WTC11 (cell line): ENCODE measurements around the gene ROCK1. TPM values are rescaled to one million over a fixed set of nuclear protein-coding genes. Genes with fewer than 3 reads are reported as not detected.
"Not testable (repeated sequence)": the region's sequence is repeated elsewhere in the genome, so short reads cannot be mapped to it uniquely, and the experiment has no call there.

ENCODE experiments used
- ATAC-seq: fragments of 200-7000 bp; cut with Tn5 transposase; 2 replicates; pipeline ENCODE4 v1.10.0; 2021; ENCODE audit warnings: mild to moderate bottlenecking, moderate library complexity
- CTCF ChIA-PET: fragments of 300-600 bp; sonication (Branson Sonifier 250); formaldehyde crosslinking; loops from one replicate; lab custom pipeline; 2021; ENCODE audit warnings: antibody characterized with exemption; lab: Charles Lee
- POLR2A ChIA-PET: fragments of 350-600 bp; sonication (Branson Sonifier 250); formaldehyde crosslinking; loops from one replicate; lab custom pipeline; 2021; ENCODE audit warnings: antibody characterized with exemption; lab: Charles Lee
- DNase-seq: peaks from one replicate; pipeline ENCODE4 v3.0.0; 2021; ENCODE audit warnings: low spot score
- H3K27ac Mint-ChIP-seq: 2 replicates; pipeline ENCODE4 v1.8.0; 2021; ENCODE audit warnings: mixed read lengths
- H3K27me3 Mint-ChIP-seq: 2 replicates; pipeline ENCODE4 v1.8.0; 2021; ENCODE audit warnings: low read depth, mild to moderate bottlenecking, moderate library complexity, mixed read lengths
- H3K36me3 Mint-ChIP-seq: 2 replicates; pipeline ENCODE4 v1.8.0; 2021; ENCODE audit warnings: mixed read lengths
- H3K4me1 Mint-ChIP-seq: 2 replicates; pipeline ENCODE4 v1.8.0; 2022; ENCODE audit warnings: mixed read lengths
- H3K4me3 Mint-ChIP-seq: 2 replicates; pipeline ENCODE4 v1.8.0; 2021; ENCODE audit warnings: mild to moderate bottlenecking, moderate library complexity, mixed read lengths
- H3K9me3 Mint-ChIP-seq: 2 replicates; pipeline ENCODE4 v1.8.0; 2021; ENCODE audit warnings: mixed read lengths
- AR ChIP-seq: fragments of 250-450 bp; sonication (Bioruptor Pico); IDR thresholded peaks from 2 replicates; pipeline ENCODE4 v1.9.0; 2021; ENCODE audit warnings: mild to moderate bottlenecking
- EMX1 ChIP-seq: fragments of 250-450 bp; sonication (Bioruptor Pico); IDR thresholded peaks from 2 replicates; pipeline ENCODE4 v1.8.0; 2021; ENCODE audit warnings: mild to moderate bottlenecking
- ETV6 ChIP-seq: sonication (generic); formaldehyde crosslinking; IDR thresholded peaks from 2 replicates; pipeline ENCODE4 v1.8.1; 2022; ENCODE audit warnings: mild to moderate bottlenecking, missing genetic modification reagents
- FOXJ3 ChIP-seq: sonication (generic); formaldehyde crosslinking; IDR thresholded peaks from 2 replicates; pipeline ENCODE4 v1.9.0; 2021; ENCODE audit warnings: missing genetic modification reagents, mild to moderate bottlenecking, borderline replicate concordance
- FOXK1 ChIP-seq: sonication (generic); formaldehyde crosslinking; IDR thresholded peaks from 2 replicates; pipeline ENCODE4 v1.8.0; 2022; ENCODE audit warnings: mild to moderate bottlenecking, moderate library complexity, missing genetic modification reagents
- FOXP4 ChIP-seq: sonication (generic); formaldehyde crosslinking; IDR thresholded peaks from 2 replicates; pipeline ENCODE4 v1.8.0; 2022; ENCODE audit warnings: mild to moderate bottlenecking, missing genetic modification reagents
- GABPB1 ChIP-seq: sonication (generic); formaldehyde crosslinking; IDR thresholded peaks from 2 replicates; pipeline ENCODE4 v1.8.1; 2023; ENCODE audit warnings: mild to moderate bottlenecking, missing genetic modification reagents
- GRHL2 ChIP-seq: fragments of 250-450 bp; sonication (Bioruptor Pico); IDR thresholded peaks from 2 replicates; pipeline ENCODE4 v1.8.0; 2022; ENCODE audit warnings: mild to moderate bottlenecking, moderate library complexity; ENCODE audit not compliant: insufficient replicate concordance, severe bottlenecking
- IRF2 ChIP-seq: sonication (generic); formaldehyde crosslinking; IDR thresholded peaks from 2 replicates; pipeline ENCODE4 v1.8.0; 2022; ENCODE audit warnings: low read depth, missing genetic modification reagents, borderline replicate concordance
- JAZF1 ChIP-seq: fragments of 250-450 bp; sonication (Bioruptor Pico); IDR thresholded peaks from 2 replicates; pipeline ENCODE4 v1.9.0; 2021; ENCODE audit warnings: moderate library complexity, mild to moderate bottlenecking, inconsistent platforms
- JUN ChIP-seq: sonication (generic); formaldehyde crosslinking; IDR thresholded peaks from 2 replicates; pipeline ENCODE4 v1.8.0; 2023; ENCODE audit warnings: mild to moderate bottlenecking, missing genetic modification reagents
- MLX ChIP-seq: sonication (generic); formaldehyde crosslinking; IDR thresholded peaks from 2 replicates; pipeline ENCODE4 v1.8.1; 2023; ENCODE audit warnings: mild to moderate bottlenecking, missing genetic modification reagents, moderate library complexity
- NFE2L1 ChIP-seq: sonication (generic); formaldehyde crosslinking; IDR thresholded peaks from 2 replicates; pipeline ENCODE4 v1.8.1; 2023; ENCODE audit warnings: missing genetic modification reagents
- PRRX2 ChIP-seq: fragments of 250-450 bp; sonication (Bioruptor Pico); IDR thresholded peaks from 2 replicates; pipeline ENCODE4 v1.8.0; 2021; ENCODE audit warnings: mild to moderate bottlenecking
- TEAD1 ChIP-seq: sonication (generic); formaldehyde crosslinking; IDR thresholded peaks from 2 replicates; pipeline ENCODE4 v1.8.0; 2022; ENCODE audit warnings: mild to moderate bottlenecking, missing genetic modification reagents
- ZBTB21 ChIP-seq: sonication (generic); formaldehyde crosslinking; IDR thresholded peaks from 2 replicates; pipeline ENCODE4 v1.8.1; 2023; ENCODE audit warnings: mild to moderate bottlenecking, missing genetic modification reagents, borderline replicate concordance
- ZBTB43 ChIP-seq: sonication (generic); formaldehyde crosslinking; IDR thresholded peaks from 2 replicates; pipeline ENCODE4 v1.8.1; 2023; ENCODE audit warnings: mild to moderate bottlenecking, missing genetic modification reagents
- ZNF121 ChIP-seq: sonication (generic); formaldehyde crosslinking; IDR thresholded peaks from 2 replicates; pipeline ENCODE4 v1.8.0; 2023; ENCODE audit warnings: missing genetic modification reagents
- ZNF263 ChIP-seq: sonication (generic); formaldehyde crosslinking; IDR thresholded peaks from 2 replicates; pipeline ENCODE4 v1.8.1; 2022; ENCODE audit warnings: low read depth, mild to moderate bottlenecking, moderate library complexity, missing genetic modification reagents
- ZNF317 ChIP-seq: sonication (generic); formaldehyde crosslinking; IDR thresholded peaks from 2 replicates; pipeline ENCODE4 v1.8.1; 2023; ENCODE audit warnings: low read depth, mild to moderate bottlenecking, moderate library complexity, missing genetic modification reagents, borderline replicate concordance
- ZNF425 ChIP-seq: fragments of 250-450 bp; sonication (Bioruptor Pico); conservative IDR thresholded peaks from 2 replicates; pipeline ENCODE4 v1.9.0; 2021; ENCODE audit warnings: mild to moderate bottlenecking
- ZNF671 ChIP-seq: fragments of 250-450 bp; sonication (Bioruptor Pico); IDR thresholded peaks from 2 replicates; pipeline ENCODE4 v1.8.0; 2021; ENCODE audit warnings: mild to moderate bottlenecking
- total RNA-seq: library from RNA; stranded (reverse); gene quantifications from 3 replicates; pipeline ENCODE4 v1.2.3, GENCODE V29; 2021

Gene ROCK1
- total RNA-seq, 1 experiment from 2014 or later = 42.2 TPM

GRCh38 chr18:21031845-21032244 lies 79.8 kb downstream of the ROCK1 start:
- Mint-ChIP-seq H3K27me3 (no peaks in the 10 kb centered on the region), H3K4me1 (no peaks in the 10 kb centered on the region), H3K27ac (no peak overlapping the region), H3K36me3 (peaks cover 21% of the 10 kb centered on the region), H3K4me3 (no peak overlapping the region), H3K9me3 (peaks cover 13% of the 10 kb centered on the region)
- CTCF ChIA-PET = no interaction called here
- no peak for ATAC-seq
- DNase-seq = no peak
- POLR2A ChIA-PET = no interaction called here
- TF ChIP-seq ZNF121 (CRISPR knock-in tag) (no peak), ZBTB21 (CRISPR knock-in tag) (no peak), ZNF317 (CRISPR knock-in tag) (no peak), JAZF1 (CRISPR knock-in tag) (no peak), FOXJ3 (CRISPR knock-in tag) (no peak), JUN (CRISPR knock-in tag) (no peak), ZBTB43 (CRISPR knock-in tag) (no peak), EMX1 (CRISPR knock-in tag) (no peak), GABPB1 (no peak), AR (CRISPR knock-in tag) (no peak), MLX (CRISPR knock-in tag) (no peak), ZNF425 (CRISPR knock-in tag) (no peak)

- H3K4me1 Mint-ChIP-seq, H3K27ac Mint-ChIP-seq, H3K27me3 Mint-ChIP-seq, POLR2A ChIA-PET, ATAC-seq, CTCF ChIA-PET, H3K4me3 Mint-ChIP-seq, DNase-seq: not testable (repeated sequence)
- Mint-ChIP-seq H3K36me3 (peaks cover 39% of the 10 kb centered on the region), H3K9me3 (peaks cover 10% of the 10 kb centered on the region)
Measured at GRCh38 chr18:21018257-21018656, 93.4 kb downstream of the ROCK1 start.

GRCh38 chr18:21012308-21012707 lies 99.3 kb downstream of the ROCK1 start:
- no peak for DNase-seq
- TF ChIP-seq ZNF317 (CRISPR knock-in tag) (peak; percentile 89), GABPB1 (no peak)
- no peak overlapping the region for H3K27ac Mint-ChIP-seq
- H3K9me3 Mint-ChIP-seq = peaks cover 20% of the 10 kb centered on the region
- ATAC-seq = no peak
- H3K4me3 Mint-ChIP-seq = no peak overlapping the region
- H3K36me3 Mint-ChIP-seq = peaks cover 45% of the 10 kb centered on the region
- no peaks in the 10 kb centered on the region for H3K27me3 Mint-ChIP-seq
- ChIA-PET POLR2A (no interaction called here), CTCF (no interaction called here)
- no peaks in the 10 kb centered on the region for H3K4me1 Mint-ChIP-seq

- DNase-seq = no peak
- Mint-ChIP-seq H3K36me3 (peaks cover 23% of the 10 kb centered on the region), H3K27ac (no peak overlapping the region), H3K4me3 (no peak overlapping the region), H3K27me3 (no peaks in the 10 kb centered on the region), H3K9me3 (no peaks in the 10 kb centered on the region), H3K4me1 (no peaks in the 10 kb centered on the region)
- CTCF ChIA-PET = interaction anchor here (0.5 kb wide), 1 partner anchor 182 kb away, joined by 3 read pairs; no protein-coding TSS in a partner anchor
- no peak for ATAC-seq
- POLR2A ChIA-PET = interaction anchor here (0.6 kb wide), 1 partner anchor 157 kb away, joined by 3 read pairs; no protein-coding TSS in a partner anchor
- TF ChIP-seq ZNF263 = no peak
- TF ChIP-seq ZNF671 (CRISPR knock-in tag) = no peak
- no peak for TF ChIP-seq TEAD1 (CRISPR knock-in tag)
- TF ChIP-seq FOXP4 (CRISPR knock-in tag) = no peak
- TF ChIP-seq PRRX2 = no peak
- no peak for TF ChIP-seq FOXK1 (CRISPR knock-in tag)
- no peak for TF ChIP-seq IRF2 (CRISPR knock-in tag)
- TF ChIP-seq NFE2L1 (CRISPR knock-in tag) = no peak
- no peak for TF ChIP-seq ETV6 (CRISPR knock-in tag)
- TF ChIP-seq GRHL2 = no peak
Measured at GRCh38 chr18:21004726-21005125, 106.9 kb downstream of the ROCK1 start.
